ENCODE measurements around the gene RNF113A. TPM values are rescaled to one million over a fixed set of nuclear protein-coding genes. Genes with fewer than 3 reads are reported as not detected.

The RNF113A gene
- total RNA-seq, result 14.4 and 16.5 TPM in 2 replicates

GRCh38 chrX:119871599-119872395, at the start of gene RNF113A, which contains the start of gene NDUFA1:
Gene RNF113A (minus strand): TSS chrX:119871733. CDS start chrX:119871613, 120 bp downstream.
Gene NDUFA1 (plus strand): TSS chrX:119871832. CDS start chrX:119871912, 80 bp downstream.

DNA sequence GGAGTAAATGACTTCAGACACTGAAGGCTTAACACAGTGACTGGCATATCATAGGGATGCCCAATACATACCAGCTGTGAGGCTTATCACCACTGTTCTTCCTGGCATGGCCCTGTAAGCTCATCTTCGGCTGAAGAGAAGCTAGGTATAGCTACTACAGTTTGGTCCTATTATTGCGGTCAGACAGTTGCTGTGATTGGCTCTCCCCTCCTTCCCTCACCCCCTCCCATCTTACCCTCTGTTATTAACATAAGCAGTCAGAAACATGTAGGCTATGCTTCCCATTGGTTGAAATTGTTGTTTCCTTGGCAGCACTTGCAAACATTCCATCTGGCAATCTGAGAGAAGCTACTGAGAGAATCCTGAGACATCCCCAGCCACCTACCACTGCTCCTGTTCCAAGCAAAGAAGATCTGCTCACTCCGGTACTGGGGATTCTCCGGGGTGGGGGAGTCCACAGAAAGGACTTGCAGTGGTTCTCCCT, 24.4 kb upstream of the RNF113A start, which contains the start of gene AKAP14:
AKAP14 (plus strand) TSS at position 51 of the 484 bp plus-strand sequence. CDS start 7,331 bp downstream, outside the sequence.

GRCh38 chrX:119852382-119853353, 18.9 kb downstream of the RNF113A start, which contains the start of gene UPF3B:
Gene UPF3B (minus strand): TSS chrX:119852963. CDS start chrX:119852928, 35 bp downstream.

Other genes with a start within 250 kb of the RNF113A start
- gene SEPTIN6, start 178.6 kb downstream of the RNF113A start, total RNA-seq, result 11.3 and 11.9 TPM in 2 replicates
- gene SOWAHD, start 113.1 kb downstream of the RNF113A start, total RNA-seq, result 0.17 and 0.30 TPM in 2 replicates
- 3,305 and 3,757 TPM in 2 replicates for gene RPL39, start 80.1 kb downstream of the RNF113A start, total RNA-seq
- 2.1 and 3.0 TPM in 2 replicates for gene UPF3B, start 18.8 kb downstream of the RNF113A start, total RNA-seq
- gene NDUFA1, start 99 bp upstream of the RNF113A start, total RNA-seq, result 32.1 and 42.4 TPM in 2 replicates
- not detected in 2 replicates for gene AKAP14, start 24.2 kb upstream of the RNF113A start, total RNA-seq
- gene NKAP, start 72.0 kb upstream of the RNF113A start, total RNA-seq, result 3.9 and 4.2 TPM in 2 replicates
- gene RHOXF2B, start 206.0 kb upstream of the RNF113A start, total RNA-seq, result not detected in 2 replicates
- gene RHOXF1, start 244.2 kb upstream of the RNF113A start, total RNA-seq, result not detected in 2 replicates